ENCODE data around the gene ACMSD.

GRCh38 chr2:134846213-134846612 is 7.8 kb downstream of the ACMSD start:
- TF ChIP-seq CTCF (IDR thresholded peaks at IDR 0.05) (no peak), POLR2A (IDR thresholded peaks at IDR 0.05) (no peak)

Data from tibial nerve (tissue), 3 donors.